Ectodermal cell (in vitro differentiated cells): ENCODE results near the gene C19orf33.

ENCODE experiments used
- H3K27ac ChIP-seq: 2 replicates; pipeline ENCODE4 v1.7.0; 2013; ENCODE audit warnings: mild to moderate bottlenecking, low read depth, low read length; ENCODE audit not compliant: insufficient read depth, poor library complexity, severe bottlenecking
- H3K27me3 ChIP-seq: 2 replicates; pipeline ENCODE4 v1.7.0; 2013; ENCODE audit warnings: mild to moderate bottlenecking, low read length; ENCODE audit not compliant: insufficient read depth, control insufficient read depth, poor library complexity, severe bottlenecking
- H3K36me3 ChIP-seq: one replicate; pipeline ENCODE4 v1.7.0; 2013; ENCODE audit warnings: low read length; ENCODE audit not compliant: control insufficient read depth, insufficient read depth
- H3K4me1 ChIP-seq: one replicate; pipeline ENCODE4 v1.7.0; 2013; ENCODE audit warnings: low read length; ENCODE audit not compliant: control insufficient read depth, insufficient read depth
- H3K4me3 ChIP-seq: 2 replicates; pipeline ENCODE4 v1.7.0; 2013; ENCODE audit warnings: low read depth, low read length, control low read depth; ENCODE audit not compliant: insufficient read depth
- H3K9me3 ChIP-seq: 2 replicates; pipeline ENCODE4 v1.7.0; 2013; ENCODE audit warnings: mild to moderate bottlenecking, low read length, moderate library complexity; ENCODE audit not compliant: control insufficient read depth
- WGBS, 2 experiments: methylation state at CpG; one replicate each; pipeline ENCODE4 v1.1.7; 2013; ENCODE audit warnings: missing lambda C conversion rate in 2 of 2; 5-methylcytosine and 5-hydroxymethylcytosine counted together

Gene C19orf33

GRCh38 chr19:38291855-38292254 lies 12.2 kb upstream of the C19orf33 start:
- Histone ChIP-seq H3K4me1 (peaks cover 17% of the 10 kb centered on the region), H3K9me3 (no peaks in the 10 kb centered on the region), H3K27ac (no peak overlapping the region), H3K27me3 (no peaks in the 10 kb centered on the region), H3K36me3 (no peaks in the 10 kb centered on the region), H3K4me3 (no peak overlapping the region)
- WGBS, 2 experiments, result 92 to 94% methylated on average over 15 of the region's 15 CpGs

GRCh38 chr19:38293281-38293680 lies 10.8 kb upstream of the C19orf33 start:
- no peaks in the 10 kb centered on the region for H3K36me3 ChIP-seq
- no peak overlapping the region for H3K27ac ChIP-seq
- H3K9me3 ChIP-seq, result no peaks in the 10 kb centered on the region
- 88 to 92% methylated on average over 9 of the region's 9 CpGs for WGBS, 2 experiments
- H3K4me1 ChIP-seq, result peaks cover 7% of the 10 kb centered on the region
- no peaks in the 10 kb centered on the region for H3K27me3 ChIP-seq
- H3K4me3 ChIP-seq, result no peak overlapping the region

GRCh38 chr19:38294090-38294489 lies 10.0 kb upstream of the C19orf33 start:
- no peaks in the 10 kb centered on the region for H3K27me3 ChIP-seq
- WGBS, 2 experiments, result 91 to 92% methylated on average over 8 of the region's 8 CpGs
- H3K27ac ChIP-seq, result no peak overlapping the region
- no peak overlapping the region for H3K4me3 ChIP-seq
- no peaks in the 10 kb centered on the region for H3K36me3 ChIP-seq
- H3K4me1 ChIP-seq, result no peaks in the 10 kb centered on the region
- no peaks in the 10 kb centered on the region for H3K9me3 ChIP-seq

- H3K4me3 ChIP-seq, result no peak overlapping the region
- no peaks in the 10 kb centered on the region for H3K36me3 ChIP-seq
- no peak overlapping the region for H3K27ac ChIP-seq
- no peaks in the 10 kb centered on the region for H3K27me3 ChIP-seq
- no peaks in the 10 kb centered on the region for H3K9me3 ChIP-seq
- H3K4me1 ChIP-seq, result peaks cover under 1% of the 10 kb centered on the region
- 92% methylated on average over 11 of the region's 11 CpGs for WGBS, 2 experiments
Measured at GRCh38 chr19:38298821-38299680, 5.0 kb upstream of the C19orf33 start.

- H3K4me3 ChIP-seq, result no peak overlapping the region
- WGBS, 2 experiments, result 81 to 84% methylated on average over 27 of the region's 27 CpGs
- no peak overlapping the region for H3K27ac ChIP-seq
- H3K9me3 ChIP-seq, result no peaks in the 10 kb centered on the region
- peaks cover 14% of the 10 kb centered on the region for H3K36me3 ChIP-seq
- peaks cover 9% of the 10 kb centered on the region for H3K4me1 ChIP-seq
- H3K27me3 ChIP-seq, result no peaks in the 10 kb centered on the region
Measured at GRCh38 chr19:38304352-38304865, 358 bp downstream of the C19orf33 start.

GRCh38 chr19:38304866-38305429 lies 897 bp downstream of the C19orf33 start:
- peaks cover 14% of the 10 kb centered on the region for H3K36me3 ChIP-seq
- WGBS, 2 experiments, result 31 to 35% methylated on average over 29 of the region's 29 CpGs
- no peak overlapping the region for H3K4me3 ChIP-seq
- no peaks in the 10 kb centered on the region for H3K27me3 ChIP-seq
- no peak overlapping the region for H3K27ac ChIP-seq
- no peaks in the 10 kb centered on the region for H3K9me3 ChIP-seq
- peaks cover 9% of the 10 kb centered on the region for H3K4me1 ChIP-seq

GRCh38 chr19:38306236-38306635 lies 2.2 kb downstream of the C19orf33 start:
- H3K36me3 ChIP-seq, result peaks cover 14% of the 10 kb centered on the region
- 90 to 98% methylated on average over 3 of the region's 3 CpGs for WGBS, 2 experiments

GRCh38 chr19:38307076-38307475 lies 3.0 kb downstream of the C19orf33 start:
- Histone ChIP-seq H3K36me3 (peaks cover 14% of the 10 kb centered on the region), H3K27me3 (no peaks in the 10 kb centered on the region), H3K9me3 (no peaks in the 10 kb centered on the region), H3K27ac (no peak overlapping the region), H3K4me3 (no peak overlapping the region), H3K4me1 (peaks cover 9% of the 10 kb centered on the region)
- WGBS, 2 experiments, result 92 to 95% methylated on average over 4 of the region's 4 CpGs

More at GRCh38 chr19:38306236-38306635, 2.2 kb downstream of the C19orf33 start:
- Histone ChIP-seq H3K4me1 (peaks cover 9% of the 10 kb centered on the region), H3K9me3 (no peaks in the 10 kb centered on the region), H3K27me3 (no peaks in the 10 kb centered on the region), H3K27ac (no peak overlapping the region), H3K4me3 (no peak overlapping the region)

- Histone ChIP-seq H3K4me3 (no peak overlapping the region), H3K27ac (no peak overlapping the region), H3K27me3 (no peaks in the 10 kb centered on the region), H3K9me3 (no peaks in the 10 kb centered on the region), H3K4me1 (peaks cover 9% of the 10 kb centered on the region), H3K36me3 (peaks cover 14% of the 10 kb centered on the region)
- WGBS, 2 experiments, result 95% methylated on average over 8 of the region's 8 CpGs
Measured at GRCh38 chr19:38307597-38307996, 3.5 kb downstream of the C19orf33 start.

GRCh38 chr19:38308006-38308766 lies 4.1 kb downstream of the C19orf33 start:
- peaks cover 9% of the 10 kb centered on the region for H3K4me1 ChIP-seq
- 96% methylated on average over 12 of the region's 12 CpGs for WGBS, 2 experiments
- H3K9me3 ChIP-seq, result no peaks in the 10 kb centered on the region
- no peaks in the 10 kb centered on the region for H3K27me3 ChIP-seq
- H3K36me3 ChIP-seq, result peaks cover 14% of the 10 kb centered on the region
- no peak overlapping the region for H3K4me3 ChIP-seq
- no peak overlapping the region for H3K27ac ChIP-seq
